Cardiac muscle cell (in vitro differentiated cells and primary cell): ENCODE measurements around the gene LILRA2. TPM values are rescaled to one million over a fixed set of nuclear protein-coding genes. Genes with fewer than 3 reads are reported as not detected.
"Not testable (repeated sequence)": the region's sequence is repeated elsewhere in the genome, so short reads cannot be mapped to it uniquely, and the experiment has no call there.

ENCODE experiments used
- DNase-seq, 2 donors: peaks; one replicate each; pipeline versions ENCODE4 v3.0.0 to v3.0.0-alpha.2; 2010 to 2017; ENCODE audit warnings: low read depth in 1 of 2, low spot score in 1 of 2
- H3K27ac ChIP-seq: fragments of 200-600 bp; sonication (generic); 2 replicates; pipeline ENCODE4 v1.5.1; 2016
- H3K27me3 ChIP-seq: fragments of 200-600 bp; sonication (generic); 2 replicates; pipeline ENCODE4 v1.6.0; 2016; ENCODE audit warnings: control low read depth
- H3K36me3 ChIP-seq: fragments of 200-600 bp; sonication (generic); 2 replicates; pipeline ENCODE4 v1.5.1; 2016; ENCODE audit warnings: control low read depth
- H3K4me1 ChIP-seq: fragments of 200-600 bp; sonication (generic); 2 replicates; pipeline ENCODE4 v1.8.1; 2017; ENCODE audit warnings: low read depth, mild to moderate bottlenecking, mixed run types
- H3K4me3 ChIP-seq: fragments of 200-600 bp; sonication (generic); 2 replicates; pipeline ENCODE4 v1.5.1; 2016; ENCODE audit warnings: mild to moderate bottlenecking
- H3K9me3 ChIP-seq: fragments of 200-600 bp; sonication (generic); 2 replicates; pipeline ENCODE4 v1.5.1; 2017; ENCODE audit warnings: low read depth, mild to moderate bottlenecking, control low read depth
- polyA plus RNA-seq: library from polyadenylated mRNA; unstranded; fragments of >200 nt; fragmentation: Nextera tagmentation; extraction: Ambion mirVana; gene quantifications from 2 replicates; pipeline ENCODE4 v1.2.1, GENCODE V29; 2016
- total RNA-seq: library from RNA; depleted of rRNA; stranded (reverse); fragments of >200 nt; gene quantifications from 2 replicates; pipeline ENCODE4 v1.2.3, GENCODE V29; 2016
- TF ChIP-seq, protein P1 (sequence below): IDR thresholded peaks from 2 replicates; pipeline ENCODE4 v1.5.1; 2012; ENCODE audit warnings: low read depth, mild to moderate bottlenecking, low read length

The LILRA2 gene
- total and polyA plus RNA-seq, 2 experiments from 2014 or later: not detected

DNA sequence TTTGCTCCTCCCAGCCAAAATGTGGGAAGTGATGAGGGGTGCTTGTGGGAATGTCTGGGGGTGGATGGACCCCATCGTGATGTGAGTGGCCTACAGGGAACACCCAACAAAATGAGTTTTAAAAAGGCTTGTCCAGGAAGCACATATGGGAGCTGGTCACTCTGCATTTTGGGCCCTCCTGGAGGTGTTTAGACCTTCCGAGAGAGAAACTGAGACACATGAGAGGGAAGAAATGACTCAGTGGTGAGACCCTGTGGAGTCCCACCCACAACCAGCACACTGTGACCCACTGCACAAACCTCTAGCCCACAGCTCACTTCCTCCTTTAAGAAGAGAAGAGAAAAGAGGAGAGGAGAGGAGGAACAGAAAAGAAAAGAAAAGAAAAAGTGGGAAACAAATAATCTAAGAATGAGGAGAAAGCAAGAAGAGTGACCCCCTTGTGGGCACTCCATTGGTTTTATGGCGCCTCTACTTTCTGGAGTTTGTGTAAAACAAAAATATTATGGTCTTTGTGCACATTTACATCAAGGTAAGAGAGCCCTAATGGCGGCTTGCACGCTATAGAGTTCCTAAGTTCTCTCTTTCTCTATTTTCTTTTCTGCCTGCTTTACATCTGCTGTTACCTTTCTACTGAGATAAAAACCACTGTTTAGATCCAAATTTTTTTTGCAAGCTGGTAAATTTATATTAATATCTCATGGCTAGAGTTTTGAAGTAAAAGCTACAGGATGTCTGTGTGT, 43.4 kb downstream of the LILRA2 start:
- H3K27ac ChIP-seq: no peak overlapping the region
- H3K4me3 ChIP-seq: no peak overlapping the region
- TF ChIP-seq, protein P1, sequence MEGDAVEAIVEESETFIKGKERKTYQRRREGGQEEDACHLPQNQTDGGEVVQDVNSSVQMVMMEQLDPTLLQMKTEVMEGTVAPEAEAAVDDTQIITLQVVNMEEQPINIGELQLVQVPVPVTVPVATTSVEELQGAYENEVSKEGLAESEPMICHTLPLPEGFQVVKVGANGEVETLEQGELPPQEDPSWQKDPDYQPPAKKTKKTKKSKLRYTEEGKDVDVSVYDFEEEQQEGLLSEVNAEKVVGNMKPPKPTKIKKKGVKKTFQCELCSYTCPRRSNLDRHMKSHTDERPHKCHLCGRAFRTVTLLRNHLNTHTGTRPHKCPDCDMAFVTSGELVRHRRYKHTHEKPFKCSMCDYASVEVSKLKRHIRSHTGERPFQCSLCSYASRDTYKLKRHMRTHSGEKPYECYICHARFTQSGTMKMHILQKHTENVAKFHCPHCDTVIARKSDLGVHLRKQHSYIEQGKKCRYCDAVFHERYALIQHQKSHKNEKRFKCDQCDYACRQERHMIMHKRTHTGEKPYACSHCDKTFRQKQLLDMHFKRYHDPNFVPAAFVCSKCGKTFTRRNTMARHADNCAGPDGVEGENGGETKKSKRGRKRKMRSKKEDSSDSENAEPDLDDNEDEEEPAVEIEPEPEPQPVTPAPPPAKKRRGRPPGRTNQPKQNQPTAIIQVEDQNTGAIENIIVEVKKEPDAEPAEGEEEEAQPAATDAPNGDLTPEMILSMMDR: no peak
- no peaks in the 10 kb centered on the region for H3K4me1 ChIP-seq
- DNase-seq: no peak
- H3K27me3 ChIP-seq: no peaks in the 10 kb centered on the region
- no peaks in the 10 kb centered on the region for H3K36me3 ChIP-seq
- H3K9me3 ChIP-seq: no peaks in the 10 kb centered on the region

DNA sequence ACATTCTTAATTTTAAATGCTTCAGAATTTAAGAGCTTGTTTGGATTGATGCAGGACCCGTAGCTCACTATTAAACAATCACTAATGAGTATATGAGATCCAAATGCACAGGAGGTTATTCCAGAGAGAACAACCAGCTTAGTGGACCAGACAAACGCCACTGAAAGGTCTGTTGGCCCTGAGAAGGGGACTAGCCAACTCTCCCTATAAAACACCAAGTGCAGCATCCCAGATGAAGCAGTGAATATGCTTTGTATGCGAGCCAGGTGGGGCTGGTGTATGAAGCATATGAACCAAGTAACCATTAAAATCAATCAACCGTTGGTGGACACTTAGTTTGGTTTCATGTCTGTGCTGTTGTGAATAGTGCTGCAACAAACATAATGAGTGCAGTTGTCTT, 46.9 kb downstream of the LILRA2 start:
- no peak for DNase-seq
- TF ChIP-seq, protein P1: no peak
- no peaks in the 10 kb centered on the region for H3K4me1 ChIP-seq
- no peak overlapping the region for H3K27ac ChIP-seq
- no peaks in the 10 kb centered on the region for H3K27me3 ChIP-seq
- no peaks in the 10 kb centered on the region for H3K9me3 ChIP-seq
- no peaks in the 10 kb centered on the region for H3K36me3 ChIP-seq
- H3K4me3 ChIP-seq: no peak overlapping the region

DNA sequence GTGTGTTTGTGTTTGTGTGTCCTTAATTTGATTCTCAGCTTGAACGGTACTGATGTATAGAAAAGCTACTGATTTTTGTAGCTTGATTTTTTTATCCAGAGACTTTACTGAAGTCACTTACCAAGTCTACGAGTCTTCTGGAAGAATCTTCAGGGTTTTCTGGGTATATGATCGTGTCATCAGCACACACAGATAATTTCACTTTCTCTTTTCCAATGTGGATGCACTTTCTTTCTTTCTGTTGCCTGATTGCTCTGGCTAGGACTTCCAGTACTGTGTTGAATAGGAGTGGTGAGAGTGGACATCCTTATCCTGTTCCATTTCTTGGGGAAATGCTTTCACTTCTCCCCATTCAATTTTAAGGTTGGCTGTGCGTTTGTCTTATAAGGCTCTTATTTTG, 48.8 kb downstream of the LILRA2 start:
- DNase-seq: no peak
- no peaks in the 10 kb centered on the region for H3K9me3 ChIP-seq
- no peaks in the 10 kb centered on the region for H3K27me3 ChIP-seq
- no peak overlapping the region for H3K27ac ChIP-seq
- H3K36me3 ChIP-seq: no peaks in the 10 kb centered on the region
- no peaks in the 10 kb centered on the region for H3K4me1 ChIP-seq
- no peak overlapping the region for H3K4me3 ChIP-seq
- TF ChIP-seq, protein P1: no peak

DNA sequence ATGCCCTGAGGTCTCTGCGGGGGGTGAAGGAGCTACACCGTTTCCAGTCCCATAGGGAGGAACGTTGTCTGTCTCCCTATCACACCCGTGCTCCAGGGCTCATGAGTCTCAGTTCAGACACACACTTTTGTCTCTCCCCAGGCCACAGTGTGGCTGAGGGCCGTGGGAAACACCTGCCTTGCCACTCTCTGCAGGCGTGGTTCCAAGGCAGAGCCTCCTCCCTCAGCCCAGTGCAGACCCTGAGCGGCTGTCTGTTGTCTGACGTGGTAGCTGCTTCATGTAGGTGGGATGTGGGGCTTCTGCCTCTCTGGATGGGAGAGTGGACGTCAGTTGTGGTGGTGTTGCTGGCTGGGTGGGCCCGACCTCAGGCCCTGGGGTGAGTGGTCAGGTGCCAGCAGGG, 50.6 kb downstream of the LILRA2 start:
- H3K9me3 ChIP-seq, H3K27me3 ChIP-seq, H3K36me3 ChIP-seq, H3K4me1 ChIP-seq, H3K27ac ChIP-seq, H3K4me3 ChIP-seq, DNase-seq: not testable (repeated sequence)

DNA sequence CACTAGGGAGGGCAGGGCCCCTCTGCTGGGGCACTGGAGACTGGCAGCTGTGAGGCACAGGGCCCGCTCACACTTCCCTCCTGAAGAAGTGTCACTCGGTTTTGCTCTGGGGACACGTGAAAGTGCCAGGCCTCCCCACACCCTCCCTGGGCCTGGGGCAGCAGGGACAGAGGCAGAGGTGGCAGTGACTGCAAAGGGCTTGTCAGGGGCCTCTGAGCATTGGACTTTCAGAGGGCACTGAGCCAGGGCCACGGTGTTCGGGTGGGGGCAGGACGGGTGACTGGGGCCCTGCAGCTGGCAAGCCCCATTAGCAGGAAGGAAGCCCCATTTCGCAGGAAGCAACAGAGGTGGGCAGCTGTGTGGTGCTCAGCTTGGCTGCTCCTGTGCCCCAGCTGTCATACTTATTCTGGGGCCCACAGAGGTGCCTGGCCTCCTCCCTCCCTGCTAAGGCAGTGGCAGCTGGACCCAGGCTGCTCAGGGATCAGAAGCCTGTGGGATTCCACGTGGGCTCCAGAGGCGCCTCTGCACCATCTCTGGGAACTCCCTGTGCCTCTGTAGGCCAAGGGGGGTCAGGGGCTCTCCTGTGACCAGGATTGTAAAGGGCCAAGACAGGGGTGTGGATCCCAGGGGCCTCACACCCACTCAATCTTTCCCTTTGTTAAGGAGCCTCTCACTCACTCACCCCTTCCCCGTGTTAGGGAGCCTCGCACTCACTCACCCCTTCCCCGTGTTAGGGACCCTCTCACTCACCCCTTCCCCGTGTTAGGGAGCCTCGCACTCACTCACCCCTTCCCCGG, 51.5 kb downstream of the LILRA2 start:
- not testable (repeated sequence) for H3K9me3 ChIP-seq, H3K27me3 ChIP-seq, H3K27ac ChIP-seq, H3K36me3 ChIP-seq, DNase-seq, H3K4me1 ChIP-seq, H3K4me3 ChIP-seq

DNA sequence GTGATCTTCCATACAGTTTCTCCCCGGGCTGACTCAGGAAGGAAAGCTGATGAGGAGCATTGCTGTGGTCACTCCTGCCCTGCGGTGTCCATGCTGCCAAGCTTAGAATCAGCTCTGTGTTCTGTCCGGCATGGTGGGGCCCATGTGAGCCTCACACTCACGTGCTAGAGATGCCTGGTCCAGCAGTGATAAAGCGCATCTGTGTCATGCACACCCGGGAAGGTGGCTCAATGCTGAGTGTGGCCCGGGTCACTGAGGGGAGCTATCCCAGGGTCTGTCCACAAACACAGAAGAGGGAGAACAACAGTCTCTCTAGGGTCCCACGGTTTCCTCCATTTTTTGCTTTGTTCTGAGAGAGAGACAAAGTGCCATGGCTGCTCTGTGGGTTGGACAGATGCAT, 53.2 kb downstream of the LILRA2 start:
- no peaks in the 10 kb centered on the region for H3K27me3 ChIP-seq
- TF ChIP-seq, protein P1: no peak
- H3K36me3 ChIP-seq: no peaks in the 10 kb centered on the region
- no peaks in the 10 kb centered on the region for H3K4me1 ChIP-seq
- H3K27ac ChIP-seq: no peak overlapping the region
- no peak overlapping the region for H3K4me3 ChIP-seq
- no peak for DNase-seq
- H3K9me3 ChIP-seq: no peaks in the 10 kb centered on the region

DNA sequence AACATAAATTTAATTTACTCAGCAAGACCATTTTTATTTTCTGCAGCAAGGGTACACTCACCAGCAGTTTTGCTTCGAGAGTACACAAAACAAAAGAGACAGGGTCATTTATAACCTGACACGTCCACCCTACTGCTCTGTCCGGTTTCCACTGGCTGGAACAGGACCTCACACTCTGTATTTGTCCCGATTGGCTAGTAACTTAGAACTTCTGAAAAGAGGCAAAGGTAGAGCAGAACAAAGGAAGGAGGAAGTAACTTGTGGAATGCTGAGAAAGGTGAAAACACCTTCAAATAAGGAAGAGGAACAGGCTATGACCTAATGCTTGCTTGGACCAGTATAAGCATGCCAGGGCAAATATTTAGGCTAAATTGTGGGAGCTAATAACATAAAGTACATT, 54.3 kb downstream of the LILRA2 start:
- not testable (repeated sequence) for H3K36me3 ChIP-seq, H3K27ac ChIP-seq, H3K9me3 ChIP-seq, DNase-seq, H3K4me1 ChIP-seq, H3K27me3 ChIP-seq, H3K4me3 ChIP-seq

DNA sequence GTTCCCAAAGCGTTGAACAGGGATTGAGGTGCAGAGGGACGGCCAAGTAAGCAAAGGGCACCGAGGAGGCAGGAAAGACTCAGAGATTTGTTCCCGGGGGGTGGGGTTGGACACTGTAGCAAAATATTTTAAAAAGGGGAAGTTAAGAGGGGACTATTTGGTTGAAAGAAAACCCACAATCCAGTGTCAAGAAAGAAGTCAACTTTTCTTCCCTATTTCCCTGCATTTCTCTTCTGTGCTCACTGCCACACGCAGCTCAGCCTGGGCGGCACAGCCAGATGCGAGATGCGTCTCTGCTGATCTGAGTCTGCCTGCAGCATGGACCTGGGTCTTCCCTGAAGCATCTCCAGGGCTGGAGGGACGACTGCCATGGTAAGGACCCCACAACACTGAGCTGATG, 56.7 kb downstream of the LILRA2 start, which contains the start of gene LILRB1:
TSS of gene LILRB1 (plus strand) at position 223 of the 400 bp plus-strand sequence. CDS start 590 bp downstream, outside the sequence.
- H3K36me3 ChIP-seq, H3K9me3 ChIP-seq, H3K4me1 ChIP-seq, H3K4me3 ChIP-seq, H3K27ac ChIP-seq, H3K27me3 ChIP-seq, DNase-seq: not testable (repeated sequence)
